ENCODE measurements around the gene RABEP2. TPM values are rescaled to one million over a fixed set of nuclear protein-coding genes. Genes with fewer than 3 reads are reported as not detected.
A peak's percentile ranks its signal among the peaks of the same experiment; 100 is the strongest.

Gene RABEP2
- total and polyA plus RNA-seq, 9 of the 15 experiments (the other 6 are each of a cell fraction or from before 2014, with no cell fraction given), result 0.15 to 13.4 (median 3.5) TPM

GRCh38 chr16:28930203-28930602, 5.2 kb upstream of the RABEP2 start (continued):
- TF ChIP-seq ZNF655 (CRISPR knock-in tag; IDR thresholded peaks at IDR 0.05) (no peak), E2F6 (IDR thresholded peaks at IDR 0.05; ENCODE audit: borderline replicate concordance in 1 of 2, extremely low read depth in 1 of 2, insufficient read depth in 1 of 2, insufficient read length in 1 of 2, low read depth in 1 of 2, low read length in 1 of 2, poor library complexity in 1 of 2, severe bottlenecking in 1 of 2) (no peak), BCOR (IDR thresholded peaks at IDR 0.05) (0 out of 2 replicates have a peak, but pooled peaks have one; percentile 20), CXXC5 (CRISPR knock-in tag; IDR thresholded peaks at IDR 0.05) (no peak)

GRCh38 chr16:28927815-28928214, 2.8 kb upstream of the RABEP2 start:
- Histone ChIP-seq H3K79me2 (ENCODE audit: control insufficient read depth, insufficient read depth, low read length) (no peaks in the 10 kb centered on the region), H3K36me3 (ENCODE audit: control insufficient read depth, insufficient read depth, low read length) (no peaks in the 10 kb centered on the region), H3K27me3 (ENCODE audit: control insufficient read depth in 2 of 2, insufficient read depth in 2 of 2, low read length in 2 of 2) (no peaks in the 10 kb centered on the region), H3K9me1 (ENCODE audit: control insufficient read depth, insufficient read depth, low read length) (peaks cover 5% of the 10 kb centered on the region), H2AFZ (ENCODE audit: low read depth, low read length) (no peak overlapping the region), H4K20me1 (replicated peaks; ENCODE audit: control insufficient read depth, insufficient read depth, low read length) (no peaks in the 10 kb centered on the region), H3K9ac (ENCODE audit: insufficient read depth in 1 of 2, low read depth in 2 of 2, low read length in 2 of 2) (no peak overlapping the region), H3K9me3 (replicated peaks; ENCODE audit: control insufficient read depth, insufficient read depth, low read depth, low read length) (no peaks in the 10 kb centered on the region), H3K27ac (ENCODE audit: extremely low read depth, low read depth, low read length) (no peak overlapping the region), H3K4me3 (no peak overlapping the region), H3K4me1 (replicated peaks in 1 of 2; ENCODE audit: control insufficient read depth in 2 of 2, insufficient read depth in 2 of 2, low read length in 2 of 2) (peaks cover 9 to 24% of the 10 kb centered on the region in 2 experiments), H3K4me2 (ENCODE audit: insufficient read depth, low read length) (no peak overlapping the region)
- ATAC-seq, result no peak
- in situ Hi-C loops (cut with MboI) (loop anchor here (25.0 kb wide), 1 partner anchor 491 kb away; no protein-coding TSS in a partner anchor), intact Hi-C loops (cut with micrococcal nuclease) (no loop called here)
- POLR2A ChIA-PET, result interaction anchor here (1.2 kb wide), 1 partner anchor 63 kb away, joined by 3 read pairs; no protein-coding TSS in a partner anchor
- CTCF ChIA-PET (ENCODE audit: low intra/inter-chr PET ratio), result no interaction called here
- FAIRE-seq, result peak; percentile 37
- no TSS peak for BruUV-seq (replicated peaks)
- 22% methylated on average over 1 of the region's 1 CpG for WGBS (ENCODE audit: insufficient coverage, low coverage, missing lambda C conversion rate)
- DNase-seq (ENCODE audit: extremely low read depth in 1 of 4, low spot score in 3 of 4), result no peak
- TF ChIP-seq BCL6 (CRISPR knock-in tag; IDR thresholded peaks at IDR 0.05), result no peak
- no peak for TF ChIP-seq GTF2A2 (tag; IDR thresholded peaks at IDR 0.05)
- no peak for TF ChIP-seq SMARCE1 (IDR thresholded peaks at IDR 0.05)
- TF ChIP-seq SIX5 (IDR thresholded peaks at IDR 0.05; ENCODE audit: borderline replicate concordance in 1 of 2, insufficient read depth in 1 of 2, low read depth in 1 of 2, low read length in 2 of 2), result no peak
- no peak for TF ChIP-seq TSC22D4 (tag; IDR thresholded peaks at IDR 0.05)
- TF ChIP-seq MBD1 (CRISPR knock-in tag; IDR thresholded peaks at IDR 0.05), result no peak
- no peak for TF ChIP-seq DPF2 (IDR thresholded peaks at IDR 0.05)
- no peak for TF ChIP-seq STAG1 (CRISPR knock-in tag; IDR thresholded peaks at IDR 0.05; ENCODE audit: borderline replicate concordance)
- TF ChIP-seq ZNF699 (CRISPR knock-in tag; IDR thresholded peaks at IDR 0.05; ENCODE audit: insufficient replicate concordance), result no peak
- TF ChIP-seq ZNF395 (CRISPR knock-in tag; IDR thresholded peaks at IDR 0.05), result no peak
- TF ChIP-seq CBX2 (IDR thresholded peaks at IDR 0.05; ENCODE audit: insufficient read depth, low read length, poor library complexity, severe bottlenecking), result no peak
- no peak for TF ChIP-seq KDM5B (IDR thresholded peaks at IDR 0.05; ENCODE audit: insufficient replicate concordance, low read depth, low read length)
- TF ChIP-seq ZNF24 (IDR thresholded peaks at IDR 0.05), result no peak
